ENCODE measurements around the gene ZNF101.
"Not testable (repeated sequence)": the region's sequence is repeated elsewhere in the genome, so short reads cannot be mapped to it uniquely, and the experiment has no call there.

The ZNF101 gene

GRCh38 chr19:19661675-19662251 is 6.9 kb upstream of the ZNF101 start:
- DNase-seq: no peak

- no peak for DNase-seq
Measured at GRCh38 chr19:19662344-19662743, 6.3 kb upstream of the ZNF101 start.

DNA sequence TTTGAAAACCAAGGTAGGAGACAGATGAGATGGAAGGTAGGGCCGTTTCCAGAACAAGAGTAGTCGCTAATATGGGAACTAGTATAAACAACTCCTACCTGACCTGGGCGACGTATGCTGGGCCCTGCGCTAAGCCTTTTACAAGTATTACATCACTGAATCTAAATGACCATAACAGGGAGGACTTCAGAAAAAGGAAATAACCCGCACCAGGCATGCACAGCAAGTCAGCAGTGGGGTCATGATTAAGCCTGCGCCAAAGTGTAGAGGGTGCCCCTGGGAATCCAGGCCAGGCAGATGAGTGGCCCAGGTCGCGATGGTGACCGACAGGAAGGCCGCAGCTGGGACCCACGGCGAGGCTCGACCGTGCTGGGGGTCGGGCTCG is 5.8 kb upstream of the ZNF101 start:
- no peak for DNase-seq

DNA sequence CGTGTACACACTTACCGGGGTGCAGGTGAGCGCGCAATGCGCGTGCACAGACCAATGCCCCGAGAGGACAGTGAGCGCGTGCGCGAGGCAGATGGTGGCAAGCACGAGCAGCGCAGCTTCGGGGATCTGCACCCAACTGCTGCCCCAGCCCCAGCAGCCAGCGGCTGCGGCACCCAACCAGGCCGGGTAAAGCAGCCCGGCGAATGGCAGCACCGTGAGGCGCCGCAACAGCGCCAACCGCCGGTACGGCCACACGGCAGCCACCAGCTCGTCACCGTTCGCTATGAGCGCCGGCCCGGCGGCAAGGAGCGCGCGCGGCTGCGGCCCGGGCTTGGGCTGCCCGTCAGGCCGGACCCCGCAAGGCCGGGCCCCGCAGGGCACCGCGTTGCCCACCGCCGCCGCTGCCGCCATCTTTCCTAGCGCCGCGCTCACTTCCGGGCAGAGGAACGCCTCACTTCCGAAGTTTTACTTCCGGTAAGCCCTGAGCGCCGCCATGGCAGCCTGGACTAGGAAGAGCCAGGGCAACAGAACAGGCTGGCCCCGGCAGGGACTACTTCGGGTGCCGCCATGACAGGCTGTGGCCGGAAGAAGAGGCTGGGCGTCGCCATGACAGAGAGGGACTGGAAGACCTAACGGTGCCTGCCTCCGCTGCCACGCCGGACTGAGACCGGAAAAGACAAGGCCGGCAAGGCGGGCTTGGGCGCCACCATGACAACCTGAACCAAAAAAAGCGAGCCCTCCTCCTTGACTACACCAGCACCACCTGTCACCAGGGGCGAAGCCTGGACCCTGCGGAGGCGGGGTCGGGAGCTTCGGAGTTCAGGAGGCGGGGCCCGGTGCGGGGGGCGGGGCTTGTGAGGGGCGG is 5.2 kb upstream of the ZNF101 start, which contains the start of gene ATP13A1:
ATP13A1 (minus strand) TSS at position 421 of the 865 bp plus-strand sequence; CDS start at position 411, 10 bp downstream.
- DNase-seq: no peak

DNA sequence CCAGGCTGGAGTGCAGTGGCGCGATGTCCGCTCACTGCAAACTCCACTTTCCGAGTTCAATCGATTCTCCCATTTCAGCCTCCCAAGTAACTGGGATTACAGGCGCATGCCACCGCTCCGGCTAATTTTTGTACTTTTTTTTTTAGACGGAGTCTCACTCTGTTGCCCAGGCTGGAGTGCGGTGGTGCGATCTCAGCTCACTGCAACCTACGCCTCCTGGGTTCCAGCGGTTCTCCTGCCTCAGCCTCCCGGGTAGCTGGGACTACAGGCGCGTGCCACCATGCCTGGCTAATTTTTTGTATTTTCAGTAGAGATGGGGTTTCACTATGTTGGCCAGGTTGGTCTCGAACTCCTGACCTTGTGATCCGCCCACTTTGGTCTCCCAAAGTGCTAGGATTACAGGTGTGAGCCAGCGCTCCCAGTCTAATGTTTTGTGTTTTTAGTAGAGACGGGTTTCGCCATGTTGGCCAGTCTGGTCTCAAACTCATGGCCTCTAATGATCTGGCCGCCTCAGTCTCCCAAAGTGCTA is 3.2 kb upstream of the ZNF101 start:
- DNase-seq: not testable (repeated sequence)

GRCh38 chr19:19670070-19670551 is 1.5 kb downstream of the ZNF101 start:
- no peak for DNase-seq

- no peak for DNase-seq
Measured at GRCh38 chr19:19672816-19673215, 4.2 kb downstream of the ZNF101 start.

- DNase-seq: no peak
Measured at GRCh38 chr19:19674315-19674714, 5.7 kb downstream of the ZNF101 start.

DNA sequence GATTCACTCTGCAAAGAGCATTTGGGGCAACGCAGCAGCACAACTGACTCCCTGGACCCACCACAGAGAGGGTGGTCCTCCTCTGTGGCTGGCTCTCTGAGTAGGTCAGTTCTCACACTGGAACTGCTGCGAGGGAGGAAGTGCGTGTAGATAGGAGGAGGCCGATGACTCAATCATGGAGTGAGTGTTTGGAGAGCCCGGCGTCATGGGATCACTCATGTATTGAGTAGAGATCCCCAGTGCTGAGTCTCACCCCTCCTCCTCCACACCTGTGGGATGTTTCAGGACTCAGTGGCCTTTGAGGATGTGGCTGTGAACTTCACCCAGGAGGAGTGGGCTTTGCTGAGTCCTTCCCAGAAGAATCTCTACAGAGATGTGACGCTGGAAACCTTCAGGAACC is 8.9 kb downstream of the ZNF101 start:
- DNase-seq: no peak

DNA sequence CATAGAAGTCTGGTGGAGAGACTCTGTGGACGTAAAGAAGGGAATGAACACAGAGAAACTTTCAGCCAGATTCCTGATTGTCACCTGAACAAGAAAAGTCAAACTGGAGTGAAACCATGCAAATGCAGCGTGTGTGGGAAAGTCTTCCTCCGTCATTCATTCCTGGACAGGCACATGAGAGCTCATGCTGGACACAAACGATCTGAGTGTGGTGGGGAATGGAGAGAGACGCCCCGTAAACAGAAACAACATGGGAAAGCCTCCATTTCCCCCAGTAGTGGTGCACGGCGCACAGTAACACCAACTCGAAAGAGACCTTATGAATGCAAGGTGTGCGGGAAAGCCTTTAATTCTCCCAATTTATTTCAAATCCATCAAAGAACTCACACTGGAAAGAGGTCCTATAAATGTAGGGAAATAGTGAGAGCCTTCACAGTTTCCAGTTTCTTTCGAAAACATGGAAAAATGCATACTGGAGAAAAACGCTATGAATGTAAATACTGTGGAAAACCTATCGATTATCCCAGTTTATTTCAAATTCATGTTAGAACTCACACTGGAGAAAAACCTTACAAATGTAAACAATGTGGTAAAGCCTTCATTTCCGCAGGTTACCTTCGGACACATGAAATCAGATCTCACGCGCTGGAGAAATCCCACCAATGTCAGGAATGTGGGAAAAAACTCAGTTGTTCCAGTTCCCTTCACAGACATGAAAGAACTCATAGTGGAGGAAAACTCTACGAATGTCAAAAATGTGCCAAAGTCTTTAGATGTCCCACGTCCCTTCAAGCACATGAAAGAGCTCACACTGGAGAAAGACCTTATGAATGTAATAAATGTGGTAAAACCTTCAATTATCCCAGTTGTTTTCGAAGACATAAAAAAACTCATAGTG is 10.8 kb downstream of the ZNF101 start:
- no peak for DNase-seq

DNA sequence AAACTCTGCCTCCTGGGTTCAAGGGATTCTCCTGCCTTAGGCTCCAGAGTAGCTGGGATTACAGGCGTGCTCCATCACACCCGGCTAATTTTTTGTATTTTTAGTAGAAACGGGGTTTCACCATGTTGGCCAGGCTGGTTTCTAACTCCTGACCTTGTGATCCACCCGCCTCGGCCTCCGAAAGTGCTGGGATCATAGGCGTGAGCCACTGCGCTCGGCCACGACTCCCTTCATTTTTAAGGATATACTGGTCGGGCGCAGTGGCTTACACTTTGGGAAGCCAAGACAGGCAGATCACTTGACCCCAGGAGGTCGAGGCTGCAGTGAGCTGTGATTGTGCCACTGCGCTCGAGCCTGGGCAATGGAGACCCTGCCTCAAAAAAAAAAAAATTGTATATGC is 17.5 kb downstream of the ZNF101 start:
- not testable (repeated sequence) for DNase-seq

DNA sequence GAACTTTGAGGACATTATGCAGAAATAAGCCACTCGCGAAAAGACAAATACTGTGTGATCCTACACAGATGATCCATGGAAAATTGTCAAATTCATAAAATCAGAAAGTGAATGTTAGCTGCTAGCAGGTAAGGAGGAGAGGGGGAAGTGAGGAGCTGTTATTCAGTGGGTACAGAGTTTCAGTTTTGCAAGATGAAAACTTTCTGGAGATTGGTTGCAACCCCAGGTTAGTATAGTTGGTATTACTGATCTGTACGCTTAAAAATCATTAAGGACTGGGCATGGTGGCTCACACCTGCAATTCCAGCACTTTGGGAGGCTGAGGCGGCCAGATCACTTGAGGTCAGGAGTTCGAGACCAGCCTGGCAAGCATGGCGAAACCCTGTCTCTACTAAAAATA is 17.9 kb downstream of the ZNF101 start:
- DNase-seq: no peak

DNA sequence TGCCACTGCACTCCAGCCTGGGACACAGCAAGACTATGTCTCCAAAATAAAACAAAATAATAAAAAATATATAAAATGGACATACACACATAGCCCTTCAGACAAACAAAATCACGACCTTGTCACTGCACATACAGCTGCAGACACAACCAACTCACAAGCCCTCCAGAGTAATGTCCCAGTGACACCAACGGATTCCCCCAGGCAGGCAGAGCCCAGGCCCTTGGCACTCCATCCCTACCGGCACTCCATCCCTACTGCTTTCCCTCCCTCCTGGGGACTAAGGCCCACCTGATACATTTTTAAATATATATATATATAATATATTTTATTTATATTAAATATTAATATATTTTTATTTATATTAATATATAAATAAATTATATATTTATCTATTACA is 18.5 kb downstream of the ZNF101 start:
- DNase-seq: no peak

DNA sequence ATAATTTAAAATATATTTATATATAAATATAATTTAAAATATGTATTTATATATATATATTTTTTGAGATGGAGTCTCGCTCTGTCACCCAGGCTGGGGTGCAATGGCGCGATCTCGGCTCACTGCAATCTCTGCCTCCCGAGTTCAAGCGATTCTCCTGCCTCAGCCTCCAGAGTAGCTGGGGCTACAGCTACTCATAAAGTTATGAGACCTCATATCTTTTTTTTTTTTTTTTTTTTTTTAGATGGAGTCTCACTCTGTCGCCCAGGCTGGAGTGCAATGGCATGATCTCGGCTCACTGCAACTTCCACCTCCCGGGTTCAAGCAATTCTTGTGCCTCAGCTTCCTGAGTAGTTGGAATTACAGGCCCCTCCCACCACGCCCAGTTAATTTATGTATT is 20.4 kb downstream of the ZNF101 start:
- DNase-seq: not testable (repeated sequence)

DNA sequence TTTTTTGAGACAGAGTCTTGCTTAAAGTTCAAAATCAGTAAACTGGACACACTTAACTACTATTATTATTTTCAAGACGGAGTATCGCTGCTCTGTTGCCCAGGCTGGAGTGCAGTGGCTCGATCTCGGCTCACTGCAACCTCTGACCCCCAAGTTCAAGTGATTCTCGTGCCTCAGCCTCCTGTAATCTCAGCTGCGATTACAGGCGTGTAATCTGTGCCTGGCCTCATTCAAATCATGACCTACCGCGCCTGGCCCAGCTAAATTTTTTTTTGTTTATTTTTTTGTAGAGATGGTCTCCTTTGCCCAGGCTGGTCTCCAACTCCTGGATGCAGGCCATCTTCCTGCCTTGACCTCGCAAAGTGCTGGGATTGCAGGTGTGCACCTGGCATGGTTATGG is 23.0 kb downstream of the ZNF101 start:
- DNase-seq: no peak

DNA sequence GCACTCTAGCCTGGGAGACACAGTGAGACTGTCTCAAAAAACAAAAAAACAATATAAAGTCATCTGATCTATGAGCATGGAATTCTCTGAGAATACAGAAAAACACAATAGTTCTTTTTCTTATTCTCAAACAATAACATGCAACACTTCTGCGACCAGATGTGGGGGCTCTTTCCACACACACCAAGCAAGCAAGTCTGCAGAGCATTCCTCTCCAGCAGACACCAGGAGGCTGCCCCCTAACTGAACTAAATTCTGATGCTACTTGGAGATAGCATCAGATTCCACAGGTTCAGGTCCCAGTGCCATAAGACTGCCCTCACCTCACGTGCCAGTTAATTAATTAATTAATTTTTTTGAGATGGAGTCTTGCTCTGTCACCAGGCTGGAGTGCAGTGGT is 27.7 kb downstream of the ZNF101 start:
- DNase-seq: no peak

- DNase-seq: no peak
Measured at GRCh38 chr19:19697589-19697988, 28.9 kb downstream of the ZNF101 start.

GRCh38 chr19:19700493-19700892 is 31.9 kb downstream of the ZNF101 start:
- not testable (repeated sequence) for DNase-seq

DNA sequence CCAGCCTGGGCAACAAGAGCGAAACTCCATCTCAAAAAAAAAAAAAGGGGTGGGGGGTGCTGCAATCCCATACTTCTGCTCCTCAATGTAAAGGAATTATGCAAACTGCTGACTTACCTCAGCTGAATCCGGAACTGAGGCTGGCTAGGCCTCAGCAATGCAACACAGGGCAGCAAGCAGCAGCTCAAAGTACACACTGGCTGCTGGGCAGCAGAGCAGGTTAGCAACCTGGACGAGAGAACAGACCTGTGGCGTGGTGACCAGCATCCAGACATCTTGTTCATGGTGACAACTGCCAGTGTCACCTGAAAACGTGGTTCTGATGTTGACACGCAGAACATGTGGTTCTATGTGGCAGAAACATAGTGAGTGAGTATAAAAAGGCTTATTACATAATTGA is 36.2 kb downstream of the ZNF101 start:
- no peak for DNase-seq

DNA sequence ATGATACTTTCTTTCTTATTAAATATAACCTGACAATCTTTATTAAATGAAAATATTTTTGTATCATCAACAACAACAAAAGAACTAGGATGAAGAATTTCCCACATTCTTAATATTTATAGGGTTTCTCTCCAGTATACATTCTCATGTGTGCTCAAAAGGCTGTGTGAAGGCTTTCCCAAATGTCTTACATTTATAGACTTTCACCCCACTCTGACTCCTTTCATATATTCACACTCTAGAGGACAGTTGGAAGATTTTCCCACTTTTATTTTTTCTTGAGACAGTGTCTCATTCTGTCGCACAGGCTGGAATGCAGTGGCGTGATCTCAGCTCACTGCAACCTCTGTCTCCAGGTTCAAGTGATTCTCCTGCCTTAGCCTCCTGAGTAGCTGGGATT is 41.9 kb downstream of the ZNF101 start:
- no peak for DNase-seq

GRCh38 chr19:19711306-19711933 is 42.8 kb downstream of the ZNF101 start:
- no peak for DNase-seq

Measured in cortex of kidney (tissue), 1 donor.